ENCODE data around the gene GCGR. TPM values are rescaled to one million over a fixed set of nuclear protein-coding genes. Genes with fewer than 3 reads are reported as not detected.

GCGR gene
- total RNA-seq, 2 experiments from 2014 or later = not detected

- Histone ChIP-seq H3K9me2 (ENCODE audit: insufficient read depth, low read length) (no peaks in the 10 kb centered on the region), H2AFZ (ENCODE audit: low read length) (no peak overlapping the region), H3K9me3 (ENCODE audit: low read length) (no peaks in the 10 kb centered on the region), H4K20me1 (ENCODE audit: insufficient read depth, low read length) (no peaks in the 10 kb centered on the region), H3K4me1 (ENCODE audit: insufficient read depth, low read length, poor library complexity, severe bottlenecking) (no peaks in the 10 kb centered on the region), H3K36me3 (ENCODE audit: insufficient read depth, low read length) (peaks cover 66% of the 10 kb centered on the region), H3K4me2 (ENCODE audit: low read length) (no peak overlapping the region), H3K27ac (ENCODE audit: low read depth, low read length, poor library complexity, severe bottlenecking) (no peak overlapping the region), H3K79me2 (ENCODE audit: insufficient read depth, low read depth, low read length) (no peaks in the 10 kb centered on the region), H3K4me3 (ENCODE audit: low read depth, low read length, poor library complexity, severe bottlenecking) (no peak overlapping the region)
- no peak for TF ChIP-seq EZH2phosphoT487 (IDR thresholded peaks at IDR 0.05; ENCODE audit: borderline replicate concordance, low read depth, low read length)
- TF ChIP-seq CTCF (conservative IDR thresholded peaks at IDR 0.05; ENCODE audit: low read length) = no peak
- BruUV-seq (replicated peaks) = no TSS peak
- intact Hi-C loops (cut with micrococcal nuclease; ENCODE audit: unreplicated experiment) = no loop called here
- ChIA-PET POLR2A (no interaction called here), CTCF (ENCODE audit: unreplicated experiment) (interaction anchor here (0.6 kb wide), 1 partner anchor 15 kb away, joined by 3 read pairs; no protein-coding TSS in a partner anchor)
- no peak for DNase-seq (ENCODE audit: low spot score)
Observed at GRCh38 chr17:81844327-81844851, 40.4 kb downstream of the GCGR start.

- TF ChIP-seq CTCF (conservative IDR thresholded peaks at IDR 0.05; ENCODE audit: low read length) = no peak
- TF ChIP-seq EZH2phosphoT487 (IDR thresholded peaks at IDR 0.05; ENCODE audit: borderline replicate concordance, low read depth, low read length) = no peak
- Histone ChIP-seq H3K4me3 (ENCODE audit: low read depth, low read length, poor library complexity, severe bottlenecking) (no peak overlapping the region), H3K9me3 (ENCODE audit: low read length) (no peaks in the 10 kb centered on the region), H3K9me2 (ENCODE audit: insufficient read depth, low read length) (no peaks in the 10 kb centered on the region), H3K4me2 (ENCODE audit: low read length) (no peak overlapping the region), H3K36me3 (ENCODE audit: insufficient read depth, low read length) (peaks cover 68% of the 10 kb centered on the region), H3K4me1 (ENCODE audit: insufficient read depth, low read length, poor library complexity, severe bottlenecking) (no peaks in the 10 kb centered on the region), H2AFZ (ENCODE audit: low read length) (no peak overlapping the region), H3K27ac (ENCODE audit: low read depth, low read length, poor library complexity, severe bottlenecking) (no peak overlapping the region), H4K20me1 (ENCODE audit: insufficient read depth, low read length) (no peaks in the 10 kb centered on the region), H3K79me2 (ENCODE audit: insufficient read depth, low read depth, low read length) (no peaks in the 10 kb centered on the region)
- BruUV-seq (replicated peaks) = no TSS peak
- POLR2A ChIA-PET = no interaction called here
- CTCF ChIA-PET (ENCODE audit: unreplicated experiment) = no interaction called here
- no peak for DNase-seq (ENCODE audit: low spot score)
- intact Hi-C loops (cut with micrococcal nuclease; ENCODE audit: unreplicated experiment) = no loop called here
Observed at GRCh38 chr17:81844887-81845286, 40.9 kb downstream of the GCGR start.

GRCh38 chr17:81845361-81845760 is 41.4 kb downstream of the GCGR start:
- Histone ChIP-seq H2AFZ (ENCODE audit: low read length) (no peak overlapping the region), H3K36me3 (ENCODE audit: insufficient read depth, low read length) (peaks cover 73% of the 10 kb centered on the region), H4K20me1 (ENCODE audit: insufficient read depth, low read length) (no peaks in the 10 kb centered on the region), H3K4me2 (ENCODE audit: low read length) (no peak overlapping the region), H3K9me2 (ENCODE audit: insufficient read depth, low read length) (no peaks in the 10 kb centered on the region), H3K27ac (ENCODE audit: low read depth, low read length, poor library complexity, severe bottlenecking) (no peak overlapping the region), H3K4me3 (ENCODE audit: low read depth, low read length, poor library complexity, severe bottlenecking) (no peak overlapping the region), H3K4me1 (ENCODE audit: insufficient read depth, low read length, poor library complexity, severe bottlenecking) (no peaks in the 10 kb centered on the region), H3K9me3 (ENCODE audit: low read length) (no peaks in the 10 kb centered on the region), H3K79me2 (ENCODE audit: insufficient read depth, low read depth, low read length) (no peaks in the 10 kb centered on the region)
- intact Hi-C loops (cut with micrococcal nuclease; ENCODE audit: unreplicated experiment) = no loop called here
- TF ChIP-seq EZH2phosphoT487 (IDR thresholded peaks at IDR 0.05; ENCODE audit: borderline replicate concordance, low read depth, low read length) = no peak
- no peak for TF ChIP-seq CTCF (conservative IDR thresholded peaks at IDR 0.05; ENCODE audit: low read length)
- POLR2A ChIA-PET = no interaction called here
- BruUV-seq (replicated peaks) = no TSS peak
- DNase-seq (ENCODE audit: low spot score) = no peak
- CTCF ChIA-PET (ENCODE audit: unreplicated experiment) = no interaction called here

Measured in OCI-LY7 (cell line).